ENCODE measurements around the gene SOS1. TPM values are rescaled to one million over a fixed set of nuclear protein-coding genes. Genes with fewer than 3 reads are reported as not detected.

SOS1 gene
- total RNA-seq, 2 donors from 2014 or later = 13.7 to 67.6 TPM

- TF ChIP-seq POLR2A (IDR thresholded peaks at IDR 0.05) = no peak
- no peak for TF ChIP-seq CTCF (IDR thresholded peaks at IDR 0.05)
- Histone ChIP-seq H3K27ac (no peak overlapping the region), H3K9me3 (no peaks in the 10 kb centered on the region), H3K27me3 (no peaks in the 10 kb centered on the region), H3K4me3 (no peak overlapping the region), H3K36me3 (replicated peaks in 1 of 2; ENCODE audit: insufficient read depth in 1 of 2, low read depth in 2 of 2) (no peaks in the 10 kb centered on the region), H3K4me1 (peaks cover 1% of the 10 kb centered on the region)
- intact Hi-C loops (cut with DNase I) = no loop called here
- 92 to 95% methylated on average over 7 of the region's 7 CpGs for WGBS, 2 donors
- no peak for ATAC-seq
- no peak for DNase-seq
Measured at GRCh38 chr2:39099870-39100728, 20.8 kb downstream of the SOS1 start.

- Histone ChIP-seq H3K9me3 (no peaks in the 10 kb centered on the region), H3K4me3 (no peak overlapping the region), H3K4me1 (peaks cover 6% of the 10 kb centered on the region), H3K36me3 (replicated peaks in 1 of 2; ENCODE audit: insufficient read depth in 1 of 2, low read depth in 2 of 2) (no peaks in the 10 kb centered on the region), H3K27me3 (no peaks in the 10 kb centered on the region), H3K27ac (no peak overlapping the region)
- intact Hi-C loops (cut with DNase I) = no loop called here
- no peak for TF ChIP-seq POLR2A (IDR thresholded peaks at IDR 0.05)
- TF ChIP-seq CTCF (IDR thresholded peaks at IDR 0.05) = no peak
- no peak for ATAC-seq
- DNase-seq = no peak
- WGBS, 2 donors = 89 to 100% methylated on average over 2 of the region's 2 CpGs
Measured at GRCh38 chr2:39099310-39099869, 21.5 kb downstream of the SOS1 start.

- peaks cover 6% of the 10 kb centered on the region for H3K4me1 ChIP-seq
- ATAC-seq (no peak), DNase-seq (no peak)
- no peak overlapping the region for H3K4me3 ChIP-seq
- H3K9me3 ChIP-seq = no peaks in the 10 kb centered on the region
- 67 to 91% methylated on average over 1 of the region's 1 CpG for WGBS, 2 donors
- no peaks in the 10 kb centered on the region for H3K27me3 ChIP-seq
- no peak overlapping the region for H3K27ac ChIP-seq
- intact Hi-C loops (cut with DNase I) = no loop called here
- TF ChIP-seq POLR2A (IDR thresholded peaks at IDR 0.05) (no peak), CTCF (IDR thresholded peaks at IDR 0.05) (no peak)
- H3K36me3 ChIP-seq (replicated peaks in 1 of 2; ENCODE audit: insufficient read depth in 1 of 2, low read depth in 2 of 2) = no peaks in the 10 kb centered on the region
Measured at GRCh38 chr2:39095624-39096023, 25.2 kb downstream of the SOS1 start.

- Histone ChIP-seq H3K27me3 (no peaks in the 10 kb centered on the region), H3K9me3 (no peaks in the 10 kb centered on the region), H3K27ac (no peak overlapping the region), H3K36me3 (replicated peaks in 1 of 2; ENCODE audit: insufficient read depth in 1 of 2, low read depth in 2 of 2) (no peaks in the 10 kb centered on the region), H3K4me1 (peaks cover 6% of the 10 kb centered on the region), H3K4me3 (no peak overlapping the region)
- DNase-seq (no peak), ATAC-seq (no peak)
- 48 to 59% methylated on average over 1 of the region's 1 CpG for WGBS, 2 donors
- intact Hi-C loops (cut with DNase I) = no loop called here
- no peak for TF ChIP-seq CTCF (IDR thresholded peaks at IDR 0.05)
- TF ChIP-seq POLR2A (IDR thresholded peaks at IDR 0.05) = no peak
Measured at GRCh38 chr2:39094717-39095363, 26.0 kb downstream of the SOS1 start.
